T-helper 22 cell (primary cell): ENCODE results near the gene ELN.
"Not testable (repeated sequence)": the region's sequence is repeated elsewhere in the genome, so short reads cannot be mapped to it uniquely, and the experiment has no call there.

Source experiments
- DNase-seq: peaks from one replicate; pipeline ENCODE4 v3.0.0-alpha.2; 2020; ENCODE audit warnings: low read depth

The ELN gene

DNA sequence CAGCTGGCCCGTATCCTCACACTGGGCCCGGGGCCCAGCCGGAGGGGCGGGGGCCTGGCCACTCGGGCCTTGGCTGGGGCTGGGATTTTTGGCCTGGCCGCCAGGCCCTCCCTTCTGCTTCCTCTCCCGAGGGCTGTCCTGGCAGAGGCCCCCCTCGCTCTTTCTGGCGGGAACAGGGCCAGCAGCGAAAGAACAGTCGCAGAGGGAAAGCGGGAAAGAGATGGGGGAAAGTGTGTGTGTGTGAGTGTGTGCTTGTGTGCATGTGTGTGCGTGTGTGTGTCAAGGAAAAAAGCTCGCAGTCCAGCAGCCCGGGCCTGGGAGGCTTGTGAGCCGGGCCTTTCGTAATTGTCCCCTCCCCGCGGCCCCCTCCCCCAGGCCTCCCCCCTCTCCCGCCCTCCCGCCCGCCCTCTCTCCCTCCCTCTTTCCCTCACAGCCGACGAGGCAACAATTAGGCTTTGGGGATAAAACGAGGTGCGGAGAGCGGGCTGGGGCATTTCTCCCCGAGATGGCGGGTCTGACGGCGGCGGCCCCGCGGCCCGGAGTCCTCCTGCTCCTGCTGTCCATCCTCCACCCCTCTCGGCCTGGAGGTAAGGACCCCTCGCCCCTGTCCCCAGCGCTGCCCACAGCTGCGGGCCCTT is at the start of gene ELN:
Gene ELN (plus strand): TSS at position 491 of the 638 bp plus-strand sequence. CDS start 15 bp downstream, at position 506.
- no peak for DNase-seq

GRCh38 chr7:73978661-73979563 is 49.1 kb upstream of the ELN start:
- DNase-seq, result no peak

DNA sequence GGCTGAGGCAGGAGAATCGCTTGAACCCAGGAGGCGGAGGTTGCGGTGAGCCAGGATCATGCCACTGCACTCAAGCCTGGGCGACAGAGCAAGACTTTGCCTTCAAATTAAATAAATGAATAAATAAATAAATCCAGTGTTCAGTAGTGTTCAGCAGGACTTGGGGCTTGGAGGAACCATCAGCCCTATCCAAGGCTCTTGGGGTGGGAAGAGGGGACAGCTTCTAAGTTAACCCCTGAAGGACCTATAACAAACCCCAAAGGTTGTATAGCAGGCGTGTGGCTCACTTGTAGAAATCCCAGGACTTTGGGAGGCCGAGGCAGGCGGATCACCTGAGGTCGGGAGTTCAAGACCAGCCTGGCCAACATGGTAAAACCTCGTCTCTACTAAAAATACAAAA is 48.3 kb upstream of the ELN start:
- not testable (repeated sequence) for DNase-seq

DNA sequence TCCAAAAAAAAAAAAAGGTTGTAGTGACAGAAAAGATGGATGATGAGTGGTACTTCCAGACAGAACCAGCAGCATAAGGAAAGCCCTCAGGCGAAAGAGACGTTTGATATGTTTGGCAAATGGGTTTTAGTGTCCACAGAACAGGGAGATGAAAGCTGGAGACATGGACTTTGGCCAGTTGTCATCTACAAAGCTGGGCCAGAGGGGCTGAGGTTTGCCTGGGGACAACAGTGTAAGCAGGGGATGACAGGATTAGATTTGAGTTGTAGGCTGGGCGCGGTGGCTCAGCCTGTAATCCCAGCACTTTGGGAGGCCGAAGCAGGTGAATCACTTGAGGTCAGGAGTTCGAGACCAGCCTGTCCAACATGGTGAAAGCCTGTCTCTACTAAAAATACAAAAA is 47.8 kb upstream of the ELN start:
- no peak for DNase-seq

- DNase-seq, result no peak
Measured at GRCh38 chr7:73981933-73982332, 46.0 kb upstream of the ELN start.

- DNase-seq, result no peak
Measured at GRCh38 chr7:73983437-73984164, 44.4 kb upstream of the ELN start.

- DNase-seq, result no peak
Measured at GRCh38 chr7:73984481-73985205, 43.3 kb upstream of the ELN start.

GRCh38 chr7:73985737-73986141 is 42.2 kb upstream of the ELN start:
- DNase-seq, result no peak

DNA sequence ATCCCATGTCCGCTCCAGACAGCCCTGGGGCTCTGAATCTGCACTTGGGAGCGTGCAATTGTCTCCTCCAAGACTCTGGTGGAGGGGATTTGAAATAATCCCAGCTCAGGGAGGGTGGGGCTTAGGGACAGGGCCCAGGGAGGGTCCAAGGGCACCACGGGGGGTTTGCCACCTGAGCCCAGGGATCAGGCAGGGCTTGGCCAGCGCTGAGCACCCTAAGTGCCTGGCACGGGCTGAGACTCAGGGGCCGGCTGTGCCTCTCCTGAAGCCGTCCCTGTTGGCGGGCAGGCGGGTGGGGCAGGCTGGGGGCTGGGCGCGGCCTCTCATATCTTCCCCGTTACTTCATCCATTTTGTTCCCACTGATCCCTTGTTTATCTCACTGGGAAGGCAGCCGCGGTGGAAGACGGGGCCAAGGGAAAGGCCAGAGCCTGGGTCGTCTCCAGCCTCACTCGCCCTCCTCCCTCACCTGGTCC is 41.8 kb upstream of the ELN start:
- DNase-seq, result no peak

- DNase-seq, result no peak
Measured at GRCh38 chr7:73987298-73987697, 40.7 kb upstream of the ELN start.

DNA sequence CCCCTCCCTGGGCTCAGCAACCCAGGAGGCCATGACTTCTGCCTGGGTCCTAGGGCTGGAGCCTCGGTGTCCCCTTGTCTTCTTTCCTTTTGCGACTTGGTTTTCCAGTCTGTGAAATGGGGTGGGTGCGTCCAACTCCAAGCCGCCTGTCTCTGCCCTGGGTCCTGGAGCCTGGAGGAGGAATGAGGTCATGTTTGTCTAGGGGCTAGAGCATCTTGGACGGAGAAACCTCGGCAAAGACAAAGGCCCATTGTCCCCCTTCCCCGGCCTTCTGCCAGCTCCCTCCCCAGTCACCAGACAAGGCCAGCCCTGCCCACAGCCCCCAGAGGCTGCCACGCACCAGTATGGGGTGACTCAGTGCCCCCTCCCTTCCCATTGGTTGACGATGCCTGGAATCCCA is 39.8 kb upstream of the ELN start:
- no peak for DNase-seq

DNA sequence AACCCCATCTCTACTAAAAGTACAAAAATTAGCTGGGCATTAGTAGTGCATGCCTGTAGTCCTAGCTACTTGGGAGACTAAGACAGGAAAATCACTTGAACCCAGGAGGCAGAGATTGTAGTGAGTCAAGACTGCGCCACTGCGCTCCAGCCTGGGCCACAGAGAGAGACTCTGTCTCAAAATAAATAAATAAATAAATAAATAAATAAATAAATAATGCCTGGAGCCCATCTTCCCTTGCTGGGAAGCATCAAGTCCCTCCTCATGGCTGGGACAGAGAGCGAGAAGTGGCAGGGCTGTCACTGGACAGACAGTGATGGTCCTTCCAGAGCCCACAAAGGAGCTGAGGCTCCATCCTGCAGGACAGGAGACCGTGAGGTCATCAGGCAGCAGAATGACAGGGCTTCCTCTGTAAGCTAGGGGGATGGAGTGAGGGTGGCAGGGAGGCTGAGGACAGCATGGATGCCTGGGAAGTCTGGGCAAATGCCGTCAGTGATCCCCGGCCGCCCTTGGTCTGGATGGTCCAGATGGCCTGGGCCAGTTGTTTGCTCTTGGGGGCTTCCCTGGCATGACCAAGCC is 36.4 kb upstream of the ELN start:
- no peak for DNase-seq

GRCh38 chr7:73992101-73992562 is 35.8 kb upstream of the ELN start:
- no peak for DNase-seq

- DNase-seq, result no peak
Measured at GRCh38 chr7:73994023-73994422, 34.0 kb upstream of the ELN start.

DNA sequence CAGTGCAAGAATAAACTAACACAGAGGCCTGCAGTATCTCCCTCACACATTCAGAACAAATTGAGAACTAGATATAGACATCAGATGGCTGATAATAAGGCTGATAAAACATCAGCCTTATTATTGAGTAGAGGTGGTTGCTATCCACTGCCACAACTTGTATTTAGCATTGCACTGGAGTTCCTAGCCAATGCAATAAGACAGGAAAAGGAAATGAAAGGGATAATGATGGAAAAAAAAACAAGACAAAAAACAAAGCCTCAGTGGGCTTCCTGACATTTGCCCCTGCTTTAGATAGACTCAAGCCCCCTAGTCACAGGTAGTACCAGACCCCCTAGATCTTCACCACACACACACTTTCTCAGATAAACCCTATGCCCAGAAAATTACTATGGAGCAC is 33.2 kb upstream of the ELN start:
- no peak for DNase-seq

- no peak for DNase-seq
Measured at GRCh38 chr7:73995330-73995729, 32.6 kb upstream of the ELN start.

DNA sequence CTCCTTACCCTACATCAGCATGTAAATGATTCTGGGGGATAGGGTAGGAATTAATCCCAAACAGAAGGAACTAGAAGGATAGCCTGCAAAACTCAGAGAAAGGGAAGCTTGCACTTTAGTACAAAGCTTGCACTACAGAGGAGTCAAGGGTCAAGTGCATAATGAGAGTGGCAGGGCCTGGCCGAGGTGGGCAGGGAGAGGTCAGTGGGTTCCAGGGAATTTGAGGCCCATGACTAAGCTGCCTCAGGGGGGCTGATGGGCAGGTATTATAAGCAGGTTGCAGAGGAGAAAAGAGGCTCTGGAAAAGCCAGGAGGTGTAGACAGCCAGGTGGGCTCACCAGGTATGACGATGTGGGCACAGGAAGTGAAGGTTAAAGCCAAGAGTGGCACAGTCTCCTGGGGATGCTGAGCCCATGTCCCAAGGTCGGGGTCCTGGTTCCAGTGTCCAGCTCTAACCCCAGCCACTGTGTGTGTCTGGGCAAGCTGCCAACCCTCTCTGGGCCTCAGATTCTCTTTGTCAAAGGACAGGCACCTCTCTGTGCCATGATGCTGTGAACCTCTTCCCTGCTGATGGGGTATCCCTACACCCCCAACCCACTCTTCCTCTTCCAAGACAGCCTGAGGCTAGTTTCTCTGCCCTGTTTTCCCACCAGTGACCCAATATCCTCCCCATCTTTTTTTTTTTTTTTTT is 32.0 kb upstream of the ELN start:
- no peak for DNase-seq

- no peak for DNase-seq
Measured at GRCh38 chr7:73997056-73997455, 30.9 kb upstream of the ELN start.

DNA sequence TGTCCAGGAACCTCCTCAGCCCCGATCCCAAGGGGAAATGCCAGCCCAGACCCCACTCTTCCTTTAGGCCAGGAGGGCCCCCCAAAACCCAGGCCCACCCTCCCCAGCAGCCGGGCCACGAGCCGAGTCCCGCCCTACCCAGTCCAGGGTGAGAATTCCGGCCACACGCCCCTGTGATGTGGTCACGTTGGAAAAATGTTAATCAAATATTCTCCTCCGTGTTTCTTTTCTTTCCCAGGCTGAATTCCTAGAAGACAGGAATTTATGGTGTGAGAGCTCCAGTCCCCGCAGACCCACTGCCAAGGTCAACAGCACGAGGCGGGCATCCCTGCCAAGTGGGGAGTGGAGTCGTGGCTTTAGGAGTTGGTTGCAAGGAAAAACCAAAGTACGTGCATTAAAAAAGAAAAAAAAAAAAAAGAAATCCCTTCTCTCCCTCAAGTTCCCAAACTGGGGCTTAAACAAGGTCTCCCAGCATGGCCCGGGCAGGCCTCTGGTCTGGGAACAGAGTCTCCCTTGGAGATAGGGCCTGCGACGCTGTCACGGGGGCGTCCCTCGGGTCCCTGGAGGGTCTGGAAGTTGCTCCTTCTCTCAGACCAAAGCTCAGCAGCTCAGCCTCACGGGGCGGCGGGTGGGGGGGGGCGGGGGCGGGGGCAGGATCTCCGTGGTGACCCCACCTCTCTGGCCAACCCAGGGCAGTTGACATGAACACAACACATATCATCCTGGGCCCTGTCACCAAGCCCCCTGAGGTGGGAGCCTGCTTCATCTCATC is 28.1 kb upstream of the ELN start:
- DNase-seq, result no peak

- no peak for DNase-seq
Measured at GRCh38 chr7:74000489-74001149, 27.4 kb upstream of the ELN start.
